H9 (cell line): Measurements from ENCODE around the gene FAM171A1. TPM values are rescaled to one million over a fixed set of nuclear protein-coding genes. Genes with fewer than 3 reads are reported as not detected.

Experiments used
- DNase-seq: peaks from one replicate; pipeline ENCODE4 v3.0.0-alpha.2; 2017
- H2AFZ ChIP-seq: one replicate; pipeline ENCODE4 v1.6.1; 2013; ENCODE audit warnings: mild to moderate bottlenecking, low read length, control low read depth, moderate library complexity
- H2AK5ac ChIP-seq: 2 replicates; pipeline ENCODE4 v1.6.1; 2013; ENCODE audit warnings: low read length, control low read depth, mixed read lengths; ENCODE audit not compliant: insufficient read length
- H2BK120ac ChIP-seq: one replicate; pipeline ENCODE4 v1.6.1; 2013; ENCODE audit warnings: low read depth, mild to moderate bottlenecking, low read length, control low read depth, inconsistent platforms; ENCODE audit not compliant: poor library complexity, severe bottlenecking
- H2BK12ac ChIP-seq: 2 replicates; pipeline ENCODE4 v1.6.1; 2013; ENCODE audit warnings: low read length, control low read depth, mixed read lengths, low read depth; ENCODE audit not compliant: insufficient read length
- H2BK15ac ChIP-seq: 2 replicates; pipeline ENCODE4 v1.6.1; 2013; ENCODE audit warnings: low read depth, low read length, control low read depth
- H2BK20ac ChIP-seq: one replicate; pipeline ENCODE4 v1.6.1; 2013; ENCODE audit warnings: low read depth, mild to moderate bottlenecking, low read length, control low read depth, inconsistent platforms; ENCODE audit not compliant: poor library complexity, severe bottlenecking
- H2BK5ac ChIP-seq: 2 replicates; pipeline ENCODE4 v1.6.1; 2013; ENCODE audit warnings: low read length, control low read depth, mixed read lengths; ENCODE audit not compliant: insufficient read length
- H3K14ac ChIP-seq: 2 replicates; pipeline ENCODE4 v1.6.1; 2013; ENCODE audit warnings: low read length, control low read depth; ENCODE audit not compliant: insufficient read depth
- H3K18ac ChIP-seq: 2 replicates; pipeline ENCODE4 v1.6.1; 2013; ENCODE audit warnings: low read depth, mild to moderate bottlenecking, mixed read lengths, low read length, control low read depth; ENCODE audit not compliant: insufficient read length
- H3K23ac ChIP-seq: 2 replicates; pipeline ENCODE4 v1.6.1; 2013; ENCODE audit warnings: low read length, control low read depth, mixed read lengths, low read depth; ENCODE audit not compliant: insufficient read length
- H3K23me2 ChIP-seq: 2 replicates; pipeline ENCODE4 v1.6.1; 2013; ENCODE audit warnings: low read depth, mild to moderate bottlenecking, mixed read lengths, low read length, control low read depth; ENCODE audit not compliant: insufficient read length, poor library complexity, severe bottlenecking
- H3K27ac ChIP-seq: 2 replicates; pipeline ENCODE4 v1.5.1; 2013; ENCODE audit warnings: low read length, control low read depth, mixed read lengths, low read depth; ENCODE audit not compliant: insufficient read length
- H3K27me3 ChIP-seq: 2 replicates; pipeline ENCODE4 v1.6.1; 2013; ENCODE audit warnings: low read length, control low read depth, inconsistent platforms; ENCODE audit not compliant: insufficient read depth
- H3K4ac ChIP-seq: 2 replicates; pipeline ENCODE4 v1.6.1; 2013; ENCODE audit warnings: low read depth, mild to moderate bottlenecking, control low read depth, inconsistent platforms, low read length, moderate library complexity
- H3K4me1 ChIP-seq: 2 replicates; pipeline ENCODE4 v1.6.1; 2013; ENCODE audit warnings: low read length, control low read depth, inconsistent platforms; ENCODE audit not compliant: insufficient read depth
- H3K4me2 ChIP-seq: 2 replicates; pipeline ENCODE4 v1.6.1; 2013; ENCODE audit warnings: low read length, control low read depth, mixed read lengths; ENCODE audit not compliant: insufficient read length, insufficient read depth
- H3K56ac ChIP-seq: 2 replicates; pipeline ENCODE4 v1.6.1; 2013; ENCODE audit warnings: low read depth, mild to moderate bottlenecking, mixed read lengths, low read length, control low read depth; ENCODE audit not compliant: insufficient read length
- H3K79me1 ChIP-seq: 2 replicates; pipeline ENCODE4 v1.6.1; 2013; ENCODE audit warnings: low read depth, mild to moderate bottlenecking, moderate library complexity, low read length, control low read depth, inconsistent platforms; ENCODE audit not compliant: insufficient read depth, poor library complexity, severe bottlenecking
- H3K79me2 ChIP-seq: 2 replicates; pipeline ENCODE4 v1.6.1; 2013; ENCODE audit warnings: low read length, control low read depth, inconsistent platforms; ENCODE audit not compliant: insufficient read depth
- H3K9ac ChIP-seq: 2 replicates; pipeline ENCODE4 v1.6.1; 2013; ENCODE audit warnings: low read length, control low read depth, mixed read lengths; ENCODE audit not compliant: insufficient read length; ENCODE audit errors: extremely low read depth
- H3K9me3 ChIP-seq: one replicate; pipeline ENCODE4 v1.6.1; 2013; ENCODE audit warnings: low read depth, low read length, inconsistent platforms; ENCODE audit not compliant: control insufficient read depth
- H3T11ph ChIP-seq: one replicate; pipeline ENCODE4 v1.6.1; 2013; ENCODE audit warnings: mild to moderate bottlenecking, low read length, control low read depth, inconsistent platforms
- H4K20me1 ChIP-seq: one replicate; pipeline ENCODE4 v1.6.1; 2013; ENCODE audit not compliant: control insufficient read depth, insufficient read length, insufficient read depth
- H4K5ac ChIP-seq: 2 replicates; pipeline ENCODE4 v1.6.1; 2013; ENCODE audit warnings: low read depth, mild to moderate bottlenecking, mixed read lengths, low read length, control low read depth; ENCODE audit not compliant: insufficient read length
- H4K8ac ChIP-seq: replicated peaks from 2 replicates; pipeline ENCODE4 v1.6.1; 2013; ENCODE audit warnings: low read length, control low read depth, mixed read lengths, low read depth; ENCODE audit not compliant: insufficient read length
- H4K91ac ChIP-seq: 2 replicates; pipeline ENCODE4 v1.6.1; 2013; ENCODE audit warnings: low read depth, mild to moderate bottlenecking, moderate library complexity, mixed read lengths, low read length, control low read depth; ENCODE audit not compliant: insufficient read length
- H3K27ac Mint-ChIP-seq, 3 experiments: 2 replicates in 2 of 3; 3 replicates in 1 of 3; pipeline ENCODE4 v1.8.0; 2020 to 2021; ENCODE audit warnings: mixed read lengths in 3 of 3, mild to moderate bottlenecking in 1 of 3, moderate library complexity in 1 of 3
- H3K27me3 Mint-ChIP-seq: 2 replicates; pipeline ENCODE4 v1.8.0; 2021; ENCODE audit warnings: low read depth, mild to moderate bottlenecking, moderate library complexity, mixed read lengths
- H3K36me3 Mint-ChIP-seq, 3 experiments: 2 replicates in 2 of 3; 3 replicates in 1 of 3; pipeline ENCODE4 v1.8.0; 2020 to 2021; ENCODE audit warnings: low read depth in 3 of 3, mixed read lengths in 3 of 3; ENCODE audit not compliant: insufficient read depth in 1 of 3
- H3K4me1 Mint-ChIP-seq, 2 experiments: 2 replicates each; pipeline ENCODE4 v1.8.0; 2020; ENCODE audit warnings: mixed read lengths in 2 of 2
- H3K4me3 Mint-ChIP-seq, 2 experiments: 2 replicates in 1 of 2; 3 replicates in 1 of 2; pipeline ENCODE4 v1.8.0; 2020 to 2021; ENCODE audit warnings: mild to moderate bottlenecking in 2 of 2, mixed read lengths in 2 of 2, moderate library complexity in 1 of 2
- H3K9me3 Mint-ChIP-seq, 2 experiments: 2 replicates in 1 of 2; 3 replicates in 1 of 2; pipeline ENCODE4 v1.8.0; 2020; ENCODE audit warnings: mild to moderate bottlenecking in 2 of 2, mixed read lengths in 2 of 2, moderate library complexity in 1 of 2
- WGBS: extraction: QIAGEN DNeasy Blood & Tissue Kit; methylation state at CpG from one replicate; pipeline ENCODE4 v1.1.7; 2013; ENCODE audit warnings: missing lambda C conversion rate, low lambda C conversion rate, mixed read lengths; ENCODE audit not compliant: insufficient read length; ENCODE audit errors: extremely low coverage; 5-methylcytosine and 5-hydroxymethylcytosine counted together
- total RNA-seq: library from RNA; stranded (reverse); gene quantifications from 2 replicates; pipeline ENCODE4 v1.2.1, GENCODE V29; 2021
- TF ChIP-seq, protein P1 (sequence below): fragments of 200-600 bp; sonication (generic); conservative IDR thresholded peaks from 3 replicates; pipeline ENCODE4 v1.8.0; 2021; ENCODE audit warnings: antibody characterized with exemption, mild to moderate bottlenecking

The FAM171A1 gene
- total RNA-seq, 1 experiment from 2014 or later = 37.4 TPM

DNA sequence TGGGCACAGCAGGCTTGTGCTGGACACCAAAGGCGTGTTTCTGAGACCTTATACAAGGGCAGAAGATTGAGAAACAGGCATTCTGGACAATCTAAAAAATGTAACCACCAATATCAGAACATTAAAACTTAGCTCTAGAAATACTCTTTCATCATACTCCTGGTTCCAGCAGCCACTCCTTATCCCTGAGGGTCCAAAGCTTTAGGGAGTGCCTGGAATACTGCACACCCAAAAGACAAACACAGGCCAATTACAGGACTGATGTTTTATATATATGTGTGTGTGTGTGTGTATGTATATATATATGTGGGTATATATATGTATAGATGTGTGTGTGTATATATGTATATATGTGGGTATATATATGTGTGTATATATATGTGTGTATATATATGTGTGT lies 39.6 kb downstream of the FAM171A1 start:
- H3K4me3 Mint-ChIP-seq = no peak overlapping the region
- H3K36me3 Mint-ChIP-seq = no peaks in the 10 kb centered on the region
- no peak overlapping the region for H3K27ac Mint-ChIP-seq
- Histone ChIP-seq H3K27me3 (no peaks in the 10 kb centered on the region), H2AK5ac (no peak overlapping the region), H2AFZ (no peak overlapping the region), H2BK5ac (no peak overlapping the region), H4K20me1 (no peaks in the 10 kb centered on the region), H3K27ac (no peak overlapping the region), H3K79me2 (peaks cover 2% of the 10 kb centered on the region; the same call in 1 of the 2 replicates), H3K4me1 (peaks cover 4% of the 10 kb centered on the region; the same call in 1 of the 2 replicates), H2BK20ac (no peak overlapping the region), H3K23ac (no peak overlapping the region), H3K9ac (no peak overlapping the region), H4K8ac (no peak overlapping the region), H3K56ac (no peak overlapping the region), H3K14ac (no peak overlapping the region), H3K23me2 (no peaks in the 10 kb centered on the region), H3K18ac (no peak overlapping the region), H3K4me2 (no peak overlapping the region), H4K5ac (no peak overlapping the region), H3T11ph (no peak overlapping the region), H2BK12ac (no peak overlapping the region), H4K91ac (no peak overlapping the region), H2BK120ac (no peak overlapping the region), H3K4ac (no peak overlapping the region), H3K9me3 (no peaks in the 10 kb centered on the region), H2BK15ac (no peak overlapping the region), H3K79me1 (no peaks in the 10 kb centered on the region)
- no peaks in the 10 kb centered on the region for H3K27me3 Mint-ChIP-seq
- TF ChIP-seq, protein P1, sequence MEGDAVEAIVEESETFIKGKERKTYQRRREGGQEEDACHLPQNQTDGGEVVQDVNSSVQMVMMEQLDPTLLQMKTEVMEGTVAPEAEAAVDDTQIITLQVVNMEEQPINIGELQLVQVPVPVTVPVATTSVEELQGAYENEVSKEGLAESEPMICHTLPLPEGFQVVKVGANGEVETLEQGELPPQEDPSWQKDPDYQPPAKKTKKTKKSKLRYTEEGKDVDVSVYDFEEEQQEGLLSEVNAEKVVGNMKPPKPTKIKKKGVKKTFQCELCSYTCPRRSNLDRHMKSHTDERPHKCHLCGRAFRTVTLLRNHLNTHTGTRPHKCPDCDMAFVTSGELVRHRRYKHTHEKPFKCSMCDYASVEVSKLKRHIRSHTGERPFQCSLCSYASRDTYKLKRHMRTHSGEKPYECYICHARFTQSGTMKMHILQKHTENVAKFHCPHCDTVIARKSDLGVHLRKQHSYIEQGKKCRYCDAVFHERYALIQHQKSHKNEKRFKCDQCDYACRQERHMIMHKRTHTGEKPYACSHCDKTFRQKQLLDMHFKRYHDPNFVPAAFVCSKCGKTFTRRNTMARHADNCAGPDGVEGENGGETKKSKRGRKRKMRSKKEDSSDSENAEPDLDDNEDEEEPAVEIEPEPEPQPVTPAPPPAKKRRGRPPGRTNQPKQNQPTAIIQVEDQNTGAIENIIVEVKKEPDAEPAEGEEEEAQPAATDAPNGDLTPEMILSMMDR = no peak
- H3K9me3 Mint-ChIP-seq = no peaks in the 10 kb centered on the region
- H3K4me1 Mint-ChIP-seq = peaks cover 7 to 8% of the 10 kb centered on the region in 2 experiments
- DNase-seq = no peak
- WGBS = no CpG with 5 or more reads among the region's 1 CpG
